ENCODE measurements around the gene DTX4.

DNA sequence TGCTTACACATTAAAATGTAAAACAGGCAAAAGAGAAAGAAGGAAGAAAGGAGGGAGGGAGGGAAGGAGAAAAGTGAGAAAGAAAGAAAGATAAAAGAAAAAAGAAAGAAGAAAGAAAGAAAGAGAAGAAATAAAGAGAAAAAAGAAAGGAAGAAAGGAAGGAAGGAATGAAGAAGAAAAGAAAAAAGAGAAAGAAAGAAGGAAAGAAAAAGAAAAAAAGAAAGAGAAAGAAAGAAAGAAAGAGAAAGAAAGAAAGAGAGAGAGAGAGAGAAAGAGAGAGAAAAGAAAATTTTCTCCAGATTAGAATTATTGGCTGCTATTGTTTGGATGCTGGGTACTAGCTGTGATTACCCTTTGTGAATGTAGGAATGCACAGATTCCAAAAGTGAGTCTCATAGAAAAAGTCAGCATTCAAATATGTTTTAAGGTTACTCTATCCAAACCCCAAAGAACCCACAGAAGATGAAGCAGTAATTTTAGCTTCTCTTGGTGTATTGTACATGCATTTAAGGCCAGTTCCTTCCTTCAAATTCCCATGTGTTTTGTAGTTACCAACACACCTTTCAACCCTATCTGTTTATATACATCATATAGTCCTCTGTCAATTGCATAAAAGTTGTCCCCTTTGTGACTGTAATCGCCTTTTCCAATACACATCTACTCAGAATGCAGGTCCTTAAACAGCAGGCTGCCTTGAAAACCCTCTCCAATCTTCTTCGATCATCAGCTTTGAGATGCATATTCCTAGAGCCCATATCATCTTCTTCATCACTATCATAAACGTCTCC is 30.1 kb upstream of the DTX4 start:
- TF ChIP-seq, protein P1, sequence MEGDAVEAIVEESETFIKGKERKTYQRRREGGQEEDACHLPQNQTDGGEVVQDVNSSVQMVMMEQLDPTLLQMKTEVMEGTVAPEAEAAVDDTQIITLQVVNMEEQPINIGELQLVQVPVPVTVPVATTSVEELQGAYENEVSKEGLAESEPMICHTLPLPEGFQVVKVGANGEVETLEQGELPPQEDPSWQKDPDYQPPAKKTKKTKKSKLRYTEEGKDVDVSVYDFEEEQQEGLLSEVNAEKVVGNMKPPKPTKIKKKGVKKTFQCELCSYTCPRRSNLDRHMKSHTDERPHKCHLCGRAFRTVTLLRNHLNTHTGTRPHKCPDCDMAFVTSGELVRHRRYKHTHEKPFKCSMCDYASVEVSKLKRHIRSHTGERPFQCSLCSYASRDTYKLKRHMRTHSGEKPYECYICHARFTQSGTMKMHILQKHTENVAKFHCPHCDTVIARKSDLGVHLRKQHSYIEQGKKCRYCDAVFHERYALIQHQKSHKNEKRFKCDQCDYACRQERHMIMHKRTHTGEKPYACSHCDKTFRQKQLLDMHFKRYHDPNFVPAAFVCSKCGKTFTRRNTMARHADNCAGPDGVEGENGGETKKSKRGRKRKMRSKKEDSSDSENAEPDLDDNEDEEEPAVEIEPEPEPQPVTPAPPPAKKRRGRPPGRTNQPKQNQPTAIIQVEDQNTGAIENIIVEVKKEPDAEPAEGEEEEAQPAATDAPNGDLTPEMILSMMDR (IDR thresholded peaks at IDR 0.05; ENCODE audit: poor library complexity), result no peak
- no peak for TF ChIP-seq EZH2 (IDR thresholded peaks at IDR 0.05; ENCODE audit: borderline replicate concordance)
